Hepatocyte (in vitro differentiated cells): Measurements from ENCODE around the gene CIAPIN1. TPM values are rescaled to one million over a fixed set of nuclear protein-coding genes. Genes with fewer than 3 reads are reported as not detected.
A peak's percentile ranks its signal among the peaks of the same experiment; 100 is the strongest.

Experiments used
- DNase-seq: peaks from one replicate; pipeline ENCODE4 v3.0.0-alpha.2; 2016; ENCODE audit warnings: low spot score
- H2AFZ ChIP-seq: fragments of 200-600 bp; sonication (generic); 2 replicates; pipeline ENCODE4 v1.6.0; 2016; ENCODE audit warnings: antibody characterized with exemption, mild to moderate bottlenecking
- H3K27ac ChIP-seq: fragments of 200-600 bp; sonication (generic); 2 replicates; pipeline ENCODE4 v1.5.1; 2016; ENCODE audit warnings: mild to moderate bottlenecking
- H3K27me3 ChIP-seq: fragments of 200-600 bp; sonication (generic); 2 replicates; pipeline ENCODE4 v1.6.1; 2016
- H3K36me3 ChIP-seq: fragments of 200-600 bp; sonication (generic); replicated peaks from 2 replicates; pipeline ENCODE4 v1.5.1; 2016; ENCODE audit warnings: low read depth; ENCODE audit not compliant: insufficient read depth
- H3K4me1 ChIP-seq: fragments of 200-600 bp; sonication (generic); 2 replicates; pipeline ENCODE4 v1.5.1; 2016; ENCODE audit warnings: mild to moderate bottlenecking, moderate library complexity; ENCODE audit not compliant: insufficient read depth
- H3K4me2 ChIP-seq: fragments of 200-600 bp; sonication (generic); 2 replicates; pipeline ENCODE4 v1.6.0; 2016
- H3K4me3 ChIP-seq: fragments of 200-600 bp; sonication (generic); 2 replicates; pipeline ENCODE4 v1.5.1; 2016; ENCODE audit warnings: mild to moderate bottlenecking
- H3K79me2 ChIP-seq: fragments of 200-600 bp; sonication (generic); 2 replicates; pipeline ENCODE4 v1.6.0; 2017; ENCODE audit warnings: mild to moderate bottlenecking
- H3K9me2 ChIP-seq: fragments of 200-600 bp; sonication (generic); replicated peaks from 2 replicates; pipeline ENCODE4 v1.6.0; 2017; ENCODE audit warnings: mild to moderate bottlenecking; ENCODE audit not compliant: insufficient read depth
- H3K9me3 ChIP-seq: fragments of 200-600 bp; sonication (generic); 2 replicates; pipeline ENCODE4 v1.5.1; 2016; ENCODE audit warnings: low read depth, mild to moderate bottlenecking
- H4K20me1 ChIP-seq: fragments of 200-600 bp; sonication (generic); 2 replicates; pipeline ENCODE4 v1.6.0; 2016; ENCODE audit warnings: mild to moderate bottlenecking; ENCODE audit not compliant: insufficient read depth, poor library complexity, severe bottlenecking
- EZH2 ChIP-seq: fragments of 200-600 bp; sonication (generic); IDR thresholded peaks from 2 replicates; pipeline ENCODE4 v1.6.1; 2016; ENCODE audit warnings: antibody characterized with exemption, mild to moderate bottlenecking, borderline replicate concordance
- EZH2phosphoT487 ChIP-seq: fragments of 200-600 bp; sonication (generic); IDR thresholded peaks from one replicate; pipeline ENCODE4 v1.6.1; 2018; ENCODE audit warnings: antibody characterized with exemption, mild to moderate bottlenecking, low read depth, moderate library complexity; ENCODE audit not compliant: unreplicated experiment, severe bottlenecking
- WGBS: methylation state at CpG from one replicate; pipeline ENCODE4 v1.1.6; 2016; ENCODE audit warnings: low lambda C conversion rate; ENCODE audit errors: missing lambda C conversion rate; 5-methylcytosine and 5-hydroxymethylcytosine counted together
- polyA plus RNA-seq: library from polyadenylated mRNA; unstranded; fragments of >200 nt; fragmentation: Nextera tagmentation; extraction: Ambion mirVana; gene quantifications from 2 replicates; pipeline ENCODE4 v1.2.1, GENCODE V29; 2016
- total RNA-seq: library from RNA; depleted of rRNA; stranded (reverse); fragments of >200 nt; gene quantifications from 2 replicates; pipeline ENCODE4 v1.2.3, GENCODE V29; 2014
- TF ChIP-seq, protein P1 (sequence below): fragments of 200-600 bp; sonication (generic); IDR thresholded peaks from 2 replicates; pipeline ENCODE4 v1.5.1; 2016; ENCODE audit warnings: antibody characterized with exemption, mild to moderate bottlenecking; ENCODE audit not compliant: poor library complexity

CIAPIN1 gene
- total and polyA plus RNA-seq, 2 experiments from 2014 or later, result 54.2 to 56.1 TPM

DNA sequence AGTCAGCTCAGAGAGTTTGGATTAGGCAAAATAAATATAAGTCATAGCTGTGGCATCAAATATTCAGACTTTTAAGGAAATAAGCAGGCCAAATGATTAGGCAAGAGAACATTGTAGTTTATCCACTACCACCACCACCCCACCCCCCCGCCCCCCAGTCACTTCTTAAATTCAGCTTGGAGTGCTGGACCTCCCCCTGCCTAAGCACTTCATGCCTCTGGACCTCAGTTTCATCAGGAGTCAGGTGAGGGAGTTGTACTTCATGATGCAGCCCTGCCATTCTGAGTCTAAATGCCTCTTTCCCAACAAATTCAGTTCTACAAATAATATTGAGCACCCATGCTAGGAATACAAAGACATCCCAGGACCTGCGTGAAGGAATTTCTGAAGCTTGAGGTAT, 17.3 kb upstream of the CIAPIN1 start:
- no peak for DNase-seq
- Histone ChIP-seq H3K79me2 (peaks cover 53% of the 10 kb centered on the region), H3K36me3 (no peaks in the 10 kb centered on the region), H3K4me1 (peaks cover 10% of the 10 kb centered on the region), H3K4me3 (no peak overlapping the region), H3K4me2 (peak overlapping the region; percentile 91), H2AFZ (no peak overlapping the region), H3K27me3 (no peaks in the 10 kb centered on the region), H4K20me1 (no peaks in the 10 kb centered on the region), H3K27ac (no peak overlapping the region), H3K9me3 (no peaks in the 10 kb centered on the region), H3K9me2 (no peaks in the 10 kb centered on the region)
- TF ChIP-seq, protein P1, sequence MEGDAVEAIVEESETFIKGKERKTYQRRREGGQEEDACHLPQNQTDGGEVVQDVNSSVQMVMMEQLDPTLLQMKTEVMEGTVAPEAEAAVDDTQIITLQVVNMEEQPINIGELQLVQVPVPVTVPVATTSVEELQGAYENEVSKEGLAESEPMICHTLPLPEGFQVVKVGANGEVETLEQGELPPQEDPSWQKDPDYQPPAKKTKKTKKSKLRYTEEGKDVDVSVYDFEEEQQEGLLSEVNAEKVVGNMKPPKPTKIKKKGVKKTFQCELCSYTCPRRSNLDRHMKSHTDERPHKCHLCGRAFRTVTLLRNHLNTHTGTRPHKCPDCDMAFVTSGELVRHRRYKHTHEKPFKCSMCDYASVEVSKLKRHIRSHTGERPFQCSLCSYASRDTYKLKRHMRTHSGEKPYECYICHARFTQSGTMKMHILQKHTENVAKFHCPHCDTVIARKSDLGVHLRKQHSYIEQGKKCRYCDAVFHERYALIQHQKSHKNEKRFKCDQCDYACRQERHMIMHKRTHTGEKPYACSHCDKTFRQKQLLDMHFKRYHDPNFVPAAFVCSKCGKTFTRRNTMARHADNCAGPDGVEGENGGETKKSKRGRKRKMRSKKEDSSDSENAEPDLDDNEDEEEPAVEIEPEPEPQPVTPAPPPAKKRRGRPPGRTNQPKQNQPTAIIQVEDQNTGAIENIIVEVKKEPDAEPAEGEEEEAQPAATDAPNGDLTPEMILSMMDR, result no peak
- no peak for TF ChIP-seq EZH2
- TF ChIP-seq EZH2phosphoT487, result no peak
- 95% methylated on average over 2 of the region's 2 CpGs for WGBS

DNA sequence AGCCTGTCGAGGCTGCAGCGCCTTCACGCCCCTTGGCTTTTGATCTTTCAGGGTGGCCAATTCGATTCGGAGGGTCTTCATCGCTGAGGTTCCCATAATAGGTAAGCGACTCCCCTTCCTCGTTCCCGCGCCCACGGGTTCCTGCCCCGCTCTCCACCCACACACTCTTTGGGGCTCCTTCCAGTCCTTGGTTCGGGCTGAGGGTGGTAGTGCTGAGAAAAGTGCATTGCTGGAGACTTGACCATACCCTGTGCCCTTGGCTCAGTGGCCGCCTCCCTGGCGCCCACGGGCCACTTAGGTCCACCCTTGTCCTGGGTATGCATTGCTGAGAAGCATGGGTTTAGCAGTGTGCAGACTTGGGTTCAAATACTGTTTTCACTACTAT, 15.8 kb upstream of the CIAPIN1 start:
- Histone ChIP-seq H3K36me3 (no peaks in the 10 kb centered on the region), H3K9me3 (no peaks in the 10 kb centered on the region), H4K20me1 (no peaks in the 10 kb centered on the region), H3K79me2 (peaks cover 47% of the 10 kb centered on the region), H3K4me2 (peak overlapping the region; percentile 91), H2AFZ (peak overlapping the region; percentile 67), H3K9me2 (no peaks in the 10 kb centered on the region), H3K4me1 (peaks cover 10% of the 10 kb centered on the region), H3K4me3 (peak overlapping the region; percentile 90), H3K27ac (peak overlapping the region; percentile 89), H3K27me3 (no peaks in the 10 kb centered on the region)
- 3% methylated on average over 16 of the region's 16 CpGs for WGBS
- TF ChIP-seq EZH2phosphoT487, result no peak
- TF ChIP-seq, protein P1, result no peak
- TF ChIP-seq EZH2, result no peak
- no peak for DNase-seq

DNA sequence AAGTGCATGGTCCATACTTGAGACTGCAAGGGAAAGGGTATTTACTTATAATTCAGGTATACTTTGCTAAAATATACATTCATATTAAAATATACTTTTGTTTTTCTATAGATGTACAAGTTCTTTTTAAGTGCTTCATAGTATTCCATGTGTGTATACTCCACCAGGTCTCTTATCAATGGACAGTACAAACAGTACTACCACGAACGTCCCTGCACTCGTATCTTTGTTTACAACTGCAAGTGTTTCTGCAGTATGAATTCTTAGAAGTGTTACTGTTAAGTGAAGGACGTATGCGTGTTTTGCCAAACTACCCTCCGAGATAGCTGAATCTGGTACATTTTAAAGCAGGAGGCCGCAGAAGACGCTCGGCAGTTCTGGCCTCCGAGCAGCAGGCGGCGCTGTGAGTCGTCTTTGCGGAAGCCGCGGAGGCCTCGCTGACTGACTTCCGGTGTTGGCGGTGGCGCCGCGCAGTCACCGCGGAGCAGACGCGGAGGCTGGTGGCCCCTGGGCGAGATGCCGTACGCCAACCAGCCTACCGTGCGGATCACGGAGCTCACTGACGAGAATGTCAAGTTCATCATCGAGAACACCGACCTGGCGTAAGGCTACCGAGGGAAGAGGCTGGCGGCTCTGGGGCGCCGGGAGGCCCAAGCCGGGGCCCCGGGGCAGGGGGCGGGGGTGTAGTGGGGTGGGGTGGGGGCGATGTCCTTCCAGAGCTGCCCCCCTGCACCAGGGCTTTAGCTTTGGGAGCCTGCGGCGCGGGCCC, 15.2 kb upstream of the CIAPIN1 start, which contains the start of gene POLR2C:
POLR2C (plus strand) TSS at position 471 of the 769 bp plus-strand sequence; CDS start at position 517, 46 bp downstream.
- Histone ChIP-seq H3K4me2 (peak within 1 kb of the TSS; percentile 91), H3K4me3 (peak within 1 kb of the TSS; percentile 90), H3K36me3 (no peaks in the 10 kb centered on the region), H3K9me2 (no peaks in the 10 kb centered on the region), H3K79me2 (peaks cover 42% of the 10 kb centered on the region), H2AFZ (peak within 1 kb of the TSS; percentile 67), H3K27me3 (no peaks in the 10 kb centered on the region), H4K20me1 (no peaks in the 10 kb centered on the region), H3K4me1 (peaks cover 10% of the 10 kb centered on the region), H3K9me3 (no peaks in the 10 kb centered on the region), H3K27ac (peak within 1 kb of the TSS; percentile 89)
- no peak for TF ChIP-seq EZH2phosphoT487
- TF ChIP-seq, protein P1, result peak; percentile 99
- TF ChIP-seq EZH2, result no peak
- WGBS, result under 1% methylated on average over 42 of the region's 47 CpGs
- peak; percentile 93 for DNase-seq
